Measurements from ENCODE around the gene KCNMB2. TPM values are rescaled to one million over a fixed set of nuclear protein-coding genes. Genes with fewer than 3 reads are reported as not detected.

KCNMB2 gene
- total RNA-seq, 4 donors from 2014 or later = 0.82 TPM; not detected in 3

GRCh38 chr3:178707311-178708031, 171.2 kb downstream of the KCNMB2 start:
- no peaks in the 10 kb centered on the region for H3K9me3 ChIP-seq
- H3K36me3 ChIP-seq = no peaks in the 10 kb centered on the region
- TF ChIP-seq EP300 (IDR thresholded peaks at IDR 0.05; ENCODE audit: low read depth) = no peak
- peaks cover 0 to 4% (median 0%) of the 10 kb centered on the region in 4 donors for H3K4me1 ChIP-seq
- 73 to 93% methylated on average over 3 of the region's 3 CpGs for WGBS, 2 donors (ENCODE audit: low coverage in 1 of 2)
- in situ Hi-C loops (cut with MboI; ENCODE audit: low pct_ligation_motif_present in 1 of 4, low pct_unique_long_range_greater_than_20kb in 1 of 4, low sequenced_read_pairs in 3 of 4) = no loop called here
- no peak for DNase-seq
- H3K27ac ChIP-seq = no peak overlapping the region
- no peaks in the 10 kb centered on the region for H3K27me3 ChIP-seq
- intact Hi-C loops (cut with DNase I; ENCODE audit: low total_unique reads) = no loop called here
- H3K4me3 ChIP-seq = no peak overlapping the region

GRCh38 chr3:178709051-178709450, 172.8 kb downstream of the KCNMB2 start:
- intact Hi-C loops (cut with DNase I; ENCODE audit: low total_unique reads) (no loop called here), in situ Hi-C loops (cut with MboI; ENCODE audit: low pct_ligation_motif_present in 1 of 4, low pct_unique_long_range_greater_than_20kb in 1 of 4, low sequenced_read_pairs in 3 of 4) (no loop called here)
- H3K36me3 ChIP-seq = no peaks in the 10 kb centered on the region
- no peak overlapping the region for H3K27ac ChIP-seq
- H3K4me3 ChIP-seq = no peak overlapping the region
- 45% methylated on average over 6 of the region's 6 CpGs for WGBS, 2 donors (ENCODE audit: low coverage in 1 of 2)
- no peaks in the 10 kb centered on the region for H3K9me3 ChIP-seq
- DNase-seq = no peak
- no peaks in the 10 kb centered on the region for H3K27me3 ChIP-seq
- H3K4me1 ChIP-seq = peaks cover 0 to 4% (median 0%) of the 10 kb centered on the region in 4 donors
- TF ChIP-seq EP300 (IDR thresholded peaks at IDR 0.05; ENCODE audit: low read depth) (no peak), CTCF (IDR thresholded peaks at IDR 0.05) (no peak), POLR2A (IDR thresholded peaks at IDR 0.05) (no peak), POLR2AphosphoS5 (IDR thresholded peaks at IDR 0.05) (no peak)

GRCh38 chr3:178711753-178712152, 175.5 kb downstream of the KCNMB2 start:
- intact Hi-C loops (cut with DNase I; ENCODE audit: low total_unique reads) = no loop called here

GRCh38 chr3:178712247-178712646, 176.0 kb downstream of the KCNMB2 start:
- in situ Hi-C loops (cut with MboI; ENCODE audit: low pct_ligation_motif_present in 1 of 4, low pct_unique_long_range_greater_than_20kb in 1 of 4, low sequenced_read_pairs in 3 of 4) = no loop called here
- H3K4me1 ChIP-seq = peaks cover 0 to 14% (median 0%) of the 10 kb centered on the region in 4 donors
- no peak for TF ChIP-seq POLR2A (IDR thresholded peaks at IDR 0.05)
- TF ChIP-seq POLR2AphosphoS5 (IDR thresholded peaks at IDR 0.05) = no peak
- TF ChIP-seq EP300 (IDR thresholded peaks at IDR 0.05; ENCODE audit: low read depth) = no peak
- TF ChIP-seq CTCF (IDR thresholded peaks at IDR 0.05) = no peak
- WGBS, 2 donors (ENCODE audit: low coverage in 1 of 2) = 81 to 82% methylated on average over 5 of the region's 5 CpGs
- no peaks in the 10 kb centered on the region for H3K27me3 ChIP-seq
- no peaks in the 10 kb centered on the region for H3K9me3 ChIP-seq
- H3K27ac ChIP-seq = no peak overlapping the region
- H3K36me3 ChIP-seq = no peaks in the 10 kb centered on the region
- H3K4me3 ChIP-seq = no peak overlapping the region
- no peak for DNase-seq
- intact Hi-C loops (cut with DNase I; ENCODE audit: low total_unique reads) = no loop called here

More at GRCh38 chr3:178711753-178712152, 175.5 kb downstream of the KCNMB2 start:
- H3K9me3 ChIP-seq = no peaks in the 10 kb centered on the region
- H3K36me3 ChIP-seq = no peaks in the 10 kb centered on the region
- 63 to 65% methylated on average over 2 to 3 of the region's 3 CpGs for WGBS, 2 donors (ENCODE audit: low coverage in 1 of 2)
- H3K27me3 ChIP-seq = no peaks in the 10 kb centered on the region
- TF ChIP-seq EP300 (IDR thresholded peaks at IDR 0.05; ENCODE audit: low read depth) (no peak), POLR2AphosphoS5 (IDR thresholded peaks at IDR 0.05) (no peak), CTCF (IDR thresholded peaks at IDR 0.05) (no peak), POLR2A (IDR thresholded peaks at IDR 0.05) (no peak)
- in situ Hi-C loops (cut with MboI; ENCODE audit: low pct_ligation_motif_present in 1 of 4, low pct_unique_long_range_greater_than_20kb in 1 of 4, low sequenced_read_pairs in 3 of 4) = no loop called here
- peaks cover 0 to 15% (median 0%) of the 10 kb centered on the region in 4 donors for H3K4me1 ChIP-seq
- H3K4me3 ChIP-seq = no peak overlapping the region
- no peak for DNase-seq
- no peak overlapping the region for H3K27ac ChIP-seq

Measured in transverse colon (tissue), 4 donors.